ENCODE data around the gene TSPAN12.

Gene TSPAN12

GRCh38 chr7:120841608-120842007 lies 16.3 kb downstream of the TSPAN12 start:
- DNase-seq: no peak

GRCh38 chr7:120838281-120838682 lies 19.7 kb downstream of the TSPAN12 start:
- DNase-seq: no peak

GRCh38 chr7:120837599-120837998 lies 20.3 kb downstream of the TSPAN12 start:
- no peak for DNase-seq

- DNase-seq: no peak
Measured at GRCh38 chr7:120836556-120837115, 21.3 kb downstream of the TSPAN12 start.

- DNase-seq: no peak
Measured at GRCh38 chr7:120834726-120835125, 23.2 kb downstream of the TSPAN12 start.

- DNase-seq: no peak
Measured at GRCh38 chr7:120833546-120833945, 24.4 kb downstream of the TSPAN12 start.

- no peak for DNase-seq
Measured at GRCh38 chr7:120832803-120833202, 25.1 kb downstream of the TSPAN12 start.

- DNase-seq: no peak
Measured at GRCh38 chr7:120831260-120831659, 26.7 kb downstream of the TSPAN12 start.

GRCh38 chr7:120829487-120829886 lies 28.5 kb downstream of the TSPAN12 start:
- DNase-seq: no peak

GRCh38 chr7:120828528-120828927 lies 29.4 kb downstream of the TSPAN12 start:
- no peak for DNase-seq

- no peak for DNase-seq
Measured at GRCh38 chr7:120827371-120828118, 30.4 kb downstream of the TSPAN12 start.

GRCh38 chr7:120825576-120825975 lies 32.4 kb downstream of the TSPAN12 start:
- no peak for DNase-seq

GRCh38 chr7:120825152-120825551 lies 32.8 kb downstream of the TSPAN12 start:
- no peak for DNase-seq

GRCh38 chr7:120819861-120820260 lies 38.1 kb downstream of the TSPAN12 start:
- DNase-seq: no peak

- no peak for DNase-seq
Measured at GRCh38 chr7:120817851-120818250, 40.1 kb downstream of the TSPAN12 start.

GRCh38 chr7:120814253-120814939 lies 43.5 kb downstream of the TSPAN12 start:
- no peak for DNase-seq

- no peak for DNase-seq
Measured at GRCh38 chr7:120813546-120814252, 44.2 kb downstream of the TSPAN12 start.

- DNase-seq: no peak
Measured at GRCh38 chr7:120813089-120813488, 44.9 kb downstream of the TSPAN12 start.

GRCh38 chr7:120809260-120809659 lies 48.7 kb downstream of the TSPAN12 start:
- no peak for DNase-seq

GRCh38 chr7:120807390-120807789 lies 50.6 kb downstream of the TSPAN12 start:
- no peak for DNase-seq

GRCh38 chr7:120806669-120807068 lies 51.3 kb downstream of the TSPAN12 start:
- DNase-seq: no peak

GRCh38 chr7:120805636-120806388 lies 52.1 kb downstream of the TSPAN12 start:
- peak; percentile 12 to 26 for DNase-seq

GRCh38 chr7:120802751-120803150 lies 55.2 kb downstream of the TSPAN12 start:
- no peak for DNase-seq
